M059J (cell line): ENCODE measurements around the gene TBC1D10A. TPM values are rescaled to one million over a fixed set of nuclear protein-coding genes. Genes with fewer than 3 reads are reported as not detected.
"Not testable (repeated sequence)": the region's sequence is repeated elsewhere in the genome, so short reads cannot be mapped to it uniquely, and the experiment has no call there.

ENCODE experiments used
- DNase-seq: peaks from one replicate; pipeline ENCODE4 v3.0.0-alpha.2; 2012; ENCODE audit warnings: low read depth
- total RNA-seq: library from RNA; depleted of rRNA; stranded (reverse); fragments of >200 nt; shearing (Covaris generic); gene quantifications from 2 replicates; pipeline ENCODE4 v1.2.3, GENCODE V29; 2014

The TBC1D10A gene
- total RNA-seq, 1 experiment from 2014 or later: 20.9 TPM

DNA sequence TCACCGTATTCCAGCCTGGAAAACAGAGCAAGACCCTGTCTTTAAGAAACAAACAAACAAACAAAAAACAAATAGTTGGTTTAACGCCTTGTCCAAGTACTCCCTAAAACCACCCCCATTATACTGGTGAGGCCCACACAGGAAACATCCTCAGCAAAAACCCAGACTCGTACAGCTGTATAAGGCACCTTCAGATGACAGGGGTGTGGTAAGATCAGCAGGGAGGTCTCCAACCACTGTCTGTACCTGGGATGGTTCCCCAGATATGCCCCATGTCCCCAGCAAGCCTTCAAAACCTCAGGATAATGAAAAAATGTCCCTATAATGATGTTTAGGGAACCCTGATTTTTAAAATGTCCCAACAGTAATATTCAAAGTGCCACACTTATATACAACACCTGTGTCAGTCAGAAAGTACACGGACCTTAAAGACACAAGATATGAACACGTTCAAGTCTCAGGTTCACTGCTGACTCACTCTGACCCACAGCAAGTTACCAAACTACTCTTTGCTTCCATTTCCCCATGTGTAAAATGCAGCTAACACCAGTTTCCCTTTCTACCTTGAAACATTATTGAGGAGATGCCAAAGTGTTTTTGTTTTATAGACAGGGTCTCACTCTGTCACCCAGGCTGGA, 20.6 kb upstream of the TBC1D10A start:
- no peak for DNase-seq

DNA sequence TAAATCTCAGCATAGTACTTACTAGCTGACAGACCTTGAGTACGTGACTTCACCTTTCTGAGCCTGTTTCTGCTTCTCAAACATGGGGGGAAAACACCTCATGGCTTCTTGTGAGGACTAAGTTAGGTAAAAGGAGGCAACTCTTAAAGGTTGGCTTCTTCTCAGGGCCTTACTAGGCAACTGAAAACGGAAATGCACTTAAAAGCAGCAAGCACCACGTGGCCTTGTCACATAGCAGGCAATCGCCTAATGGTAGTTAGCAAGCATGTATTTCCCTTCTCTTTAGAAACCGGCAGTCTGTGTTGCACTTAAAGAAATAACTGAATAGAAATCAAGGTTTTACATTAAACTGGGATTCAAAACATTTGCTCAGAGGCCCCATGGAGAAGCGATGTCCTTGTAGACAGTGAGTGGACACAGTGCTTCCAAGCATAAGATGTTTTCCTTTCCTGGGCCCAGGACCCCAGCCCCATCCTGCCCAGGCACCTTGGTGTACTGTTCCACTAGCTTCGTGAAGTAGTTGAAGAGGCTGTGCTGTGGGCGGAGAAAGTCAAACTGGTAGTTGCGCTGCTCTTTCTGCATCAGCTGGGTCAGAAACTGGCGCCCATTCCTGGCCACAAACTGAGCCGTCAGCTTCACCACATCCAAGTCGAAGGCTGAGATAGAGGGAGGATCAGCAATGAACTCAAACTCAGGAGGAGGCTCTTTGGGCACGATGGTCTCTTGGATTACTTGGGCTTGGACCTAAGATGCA, 17.9 kb upstream of the TBC1D10A start:
- DNase-seq: no peak

DNA sequence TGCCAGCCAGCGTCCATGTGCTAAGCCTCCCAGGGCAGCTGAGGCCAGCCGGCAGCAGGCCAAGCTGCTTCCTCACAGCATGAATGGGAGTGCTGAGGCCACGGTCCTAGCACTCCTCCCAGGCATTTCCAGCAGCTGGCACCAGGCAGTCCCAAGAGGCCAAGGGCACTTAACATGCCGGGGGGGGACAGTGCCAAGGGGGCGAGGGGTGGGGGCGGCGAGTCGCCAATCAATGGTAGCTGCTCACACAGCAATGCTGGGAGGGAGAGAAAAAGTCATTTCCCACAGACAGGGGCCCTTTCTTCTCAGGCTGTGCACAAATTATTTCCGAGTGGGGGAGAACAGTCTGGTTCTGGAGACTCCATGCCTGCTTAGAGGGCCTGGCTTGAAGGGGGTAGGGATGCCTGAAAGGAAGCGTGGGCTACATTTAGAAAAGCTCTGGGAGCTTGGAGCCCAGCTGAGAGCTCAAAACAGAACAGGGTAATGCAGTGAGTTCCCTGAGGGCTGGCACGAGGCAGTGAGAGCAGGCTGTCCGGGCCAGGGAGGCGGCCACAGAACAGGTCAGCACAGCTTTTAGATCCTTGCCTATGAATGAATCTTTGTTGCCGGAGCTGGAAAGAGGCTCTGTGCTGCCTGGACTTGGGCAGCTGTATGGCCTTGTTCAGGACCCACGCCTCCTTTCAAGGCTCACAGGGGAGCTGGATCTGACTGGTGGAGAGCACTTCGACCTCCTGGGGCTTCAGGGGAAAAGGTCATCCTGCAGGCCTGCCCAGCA, 14.4 kb upstream of the TBC1D10A start:
- DNase-seq: no peak

DNA sequence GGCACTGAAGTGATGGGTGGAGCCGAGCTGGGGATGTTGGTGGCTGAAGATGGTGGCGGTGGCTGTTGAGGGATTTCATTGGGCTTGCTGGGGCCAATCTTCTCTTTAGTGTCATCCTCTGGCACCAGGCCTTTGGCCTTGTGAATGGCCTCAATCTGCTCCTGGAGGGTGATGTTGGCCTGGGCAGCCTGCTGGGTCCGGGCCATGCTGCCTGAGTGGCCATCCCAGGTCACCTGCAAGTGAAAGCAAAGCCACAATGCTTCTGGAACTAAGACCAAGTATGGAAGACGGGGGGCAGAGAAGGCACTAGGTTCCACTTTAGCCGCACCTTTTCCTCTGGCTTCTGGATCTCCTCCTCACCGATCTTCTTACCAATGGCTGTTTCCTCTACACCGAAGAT, 12.1 kb upstream of the TBC1D10A start:
- DNase-seq: no peak

DNA sequence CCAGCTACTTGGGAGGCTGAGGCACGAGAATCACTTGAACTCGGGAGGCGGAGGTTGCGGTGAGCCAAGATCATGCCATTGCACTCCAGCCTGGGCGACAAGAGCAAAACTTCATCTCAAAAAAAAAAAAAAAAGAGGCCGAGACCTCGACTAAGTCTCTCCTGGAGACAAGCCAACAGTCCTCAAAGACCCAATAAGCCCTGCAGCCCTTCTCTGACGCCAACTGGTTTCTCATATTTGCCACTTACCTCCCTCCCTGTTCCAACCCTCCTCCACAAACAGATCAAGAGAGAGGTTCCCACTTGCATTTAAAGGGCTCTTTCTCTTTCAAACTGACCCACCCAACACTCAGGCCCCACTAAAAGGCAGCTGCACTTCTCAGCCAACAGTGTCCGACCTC, 11.6 kb upstream of the TBC1D10A start:
- DNase-seq: not testable (repeated sequence)

DNA sequence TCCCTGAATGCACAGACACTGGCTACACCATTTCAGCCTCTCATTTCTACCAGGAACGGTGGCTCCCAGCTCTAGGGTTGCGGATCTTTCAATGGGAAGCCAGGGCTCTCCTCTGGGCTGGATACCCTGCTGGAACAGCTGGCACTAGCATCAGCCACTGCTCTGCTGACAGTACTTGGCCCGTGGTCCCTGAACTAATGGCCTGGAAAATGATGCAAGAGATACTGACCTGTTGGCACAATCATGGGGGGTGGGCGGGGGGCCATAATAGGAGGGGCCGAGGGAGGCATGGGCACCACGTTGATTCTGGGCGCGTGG, 10.7 kb upstream of the TBC1D10A start:
- DNase-seq: no peak

DNA sequence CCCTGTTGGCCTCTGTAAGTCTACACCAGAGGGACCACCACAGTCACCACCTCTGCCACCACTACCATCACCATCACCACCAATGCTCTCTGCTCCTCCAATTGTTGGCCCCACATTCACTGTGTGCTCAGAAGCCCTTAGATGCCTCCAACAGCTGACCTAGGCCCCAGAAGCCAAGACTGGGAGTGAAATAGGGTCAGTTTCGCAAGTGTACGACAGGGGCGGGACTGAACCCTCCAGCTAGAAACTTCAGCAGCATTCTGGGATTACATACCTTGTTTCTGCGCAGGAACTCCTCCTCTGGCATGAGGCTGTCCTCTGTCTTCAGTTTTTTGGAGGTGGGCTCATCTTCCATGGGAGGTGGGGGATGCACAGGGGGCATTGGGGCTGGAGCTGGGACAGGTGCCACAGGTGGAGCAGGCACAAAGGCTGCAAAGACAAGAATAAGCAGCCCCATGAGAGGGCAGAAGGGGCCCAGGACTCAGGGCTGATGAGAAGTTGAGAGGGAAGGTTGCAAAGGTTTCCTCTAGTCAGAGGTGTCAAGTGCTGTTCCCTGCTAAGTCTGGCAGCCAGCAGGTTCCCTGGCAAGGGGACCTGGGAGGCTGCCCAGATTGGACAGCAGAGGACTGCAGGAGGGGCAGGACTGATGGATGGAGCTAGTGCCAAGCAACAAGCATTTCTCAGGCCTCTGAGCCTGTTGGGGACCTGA, 10.2 kb upstream of the TBC1D10A start:
- no peak for DNase-seq

DNA sequence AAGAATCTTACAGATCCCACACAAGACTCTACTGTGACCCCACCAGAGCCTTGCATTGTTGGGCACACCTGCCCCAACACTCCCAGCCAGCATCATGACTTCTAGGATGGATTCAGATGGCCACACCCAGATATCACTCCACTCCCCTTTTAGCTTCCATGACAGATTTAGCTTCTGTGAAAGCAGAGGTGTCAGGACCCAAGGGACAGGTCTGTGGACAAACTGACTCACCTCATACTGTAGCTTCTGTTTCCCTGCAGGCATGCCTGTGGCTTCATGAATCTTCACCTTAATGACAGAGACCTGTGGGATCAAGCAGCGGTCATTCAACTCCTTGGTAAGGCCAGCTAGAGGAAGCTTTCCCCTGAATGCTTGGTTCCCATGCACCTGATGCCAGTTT, 8.5 kb upstream of the TBC1D10A start:
- DNase-seq: no peak

DNA sequence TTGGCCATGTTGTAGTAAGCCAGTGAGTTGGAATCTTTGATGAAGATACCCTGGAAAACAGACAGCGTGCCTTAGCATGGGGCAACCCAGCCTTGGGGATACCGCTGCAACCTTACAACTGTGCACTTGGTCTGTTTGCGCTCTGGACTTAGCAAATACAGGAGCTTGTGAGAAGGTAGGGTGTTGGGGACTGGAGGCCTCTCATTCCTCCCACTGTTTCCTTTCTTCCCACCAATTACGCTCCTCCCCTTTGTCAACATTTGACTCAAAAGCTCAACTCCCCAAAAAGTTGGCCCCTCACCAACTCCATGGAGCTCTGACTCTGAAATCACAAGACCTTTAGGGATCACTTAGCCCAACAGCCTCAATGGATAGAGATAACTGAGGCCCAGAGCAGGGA, 7.9 kb upstream of the TBC1D10A start:
- DNase-seq: no peak

DNA sequence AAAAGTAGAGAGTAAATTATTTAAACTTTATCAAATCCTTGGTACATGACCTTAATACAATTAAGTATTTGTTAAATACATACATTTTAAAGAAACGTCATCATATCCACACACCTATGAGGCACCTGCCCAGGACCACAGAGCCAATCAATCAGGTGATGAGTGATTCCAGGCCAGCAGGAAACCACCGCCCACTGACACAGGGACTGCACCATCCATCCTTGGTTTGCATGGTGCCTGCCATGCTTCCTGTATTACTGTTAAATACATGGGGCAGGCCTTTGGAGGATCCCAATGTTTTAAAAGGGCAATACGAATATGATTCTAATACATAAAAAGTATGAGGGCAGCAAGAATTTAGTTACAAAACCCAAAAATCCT, 7.0 kb upstream of the TBC1D10A start:
- no peak for DNase-seq

DNA sequence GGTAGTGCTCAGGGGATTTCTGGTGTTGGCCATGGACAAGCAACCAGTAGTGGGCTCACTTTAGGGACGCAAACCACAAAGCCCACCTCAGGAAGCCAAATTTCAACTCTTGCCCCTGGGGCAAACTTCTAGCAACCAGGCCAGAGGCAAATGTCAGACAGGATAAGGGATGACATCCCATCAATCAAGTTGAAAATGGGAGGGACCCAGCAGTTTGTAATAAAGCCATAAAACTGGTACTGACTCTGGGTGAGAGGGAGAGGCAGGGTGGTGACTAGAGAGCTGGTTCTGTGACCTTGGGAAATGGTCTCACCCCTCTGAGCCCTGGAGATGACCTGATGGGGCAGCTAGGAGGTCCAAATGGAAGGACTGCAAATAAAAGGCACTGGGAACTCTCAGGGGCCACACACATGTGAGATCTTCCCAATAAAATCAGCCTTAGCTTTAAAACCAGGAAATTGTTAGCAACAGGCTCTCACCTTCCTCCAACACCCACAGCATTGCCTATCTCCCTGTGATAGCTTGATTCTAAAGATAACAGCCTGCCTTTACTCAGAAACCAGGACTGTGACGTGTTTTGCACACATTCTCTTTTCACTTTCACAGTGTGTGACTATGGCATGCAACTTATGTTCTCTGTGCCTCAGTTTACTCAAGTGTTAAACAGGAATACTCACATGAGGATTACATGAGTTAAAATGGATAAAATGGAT, 6.4 kb upstream of the TBC1D10A start:
- DNase-seq: no peak

DNA sequence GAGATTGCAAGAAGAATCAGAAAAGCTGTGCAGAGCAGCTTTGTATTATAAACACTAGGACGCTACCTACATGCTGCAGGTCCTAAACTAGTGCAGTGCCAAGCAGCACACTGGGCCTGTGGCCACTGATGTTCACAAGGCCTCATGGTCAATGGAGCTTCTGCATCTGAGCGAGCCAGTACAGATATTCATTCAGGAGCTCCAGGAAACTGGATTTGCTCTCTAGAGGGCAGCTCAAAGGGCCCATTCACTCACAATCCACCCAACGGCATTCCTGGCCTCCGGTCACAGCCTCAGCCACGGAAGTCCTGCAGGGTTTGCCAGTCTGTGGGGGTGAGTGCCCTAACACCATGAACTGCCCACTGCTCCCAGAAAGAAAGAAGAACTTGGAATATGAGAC, 5.8 kb upstream of the TBC1D10A start:
- no peak for DNase-seq

DNA sequence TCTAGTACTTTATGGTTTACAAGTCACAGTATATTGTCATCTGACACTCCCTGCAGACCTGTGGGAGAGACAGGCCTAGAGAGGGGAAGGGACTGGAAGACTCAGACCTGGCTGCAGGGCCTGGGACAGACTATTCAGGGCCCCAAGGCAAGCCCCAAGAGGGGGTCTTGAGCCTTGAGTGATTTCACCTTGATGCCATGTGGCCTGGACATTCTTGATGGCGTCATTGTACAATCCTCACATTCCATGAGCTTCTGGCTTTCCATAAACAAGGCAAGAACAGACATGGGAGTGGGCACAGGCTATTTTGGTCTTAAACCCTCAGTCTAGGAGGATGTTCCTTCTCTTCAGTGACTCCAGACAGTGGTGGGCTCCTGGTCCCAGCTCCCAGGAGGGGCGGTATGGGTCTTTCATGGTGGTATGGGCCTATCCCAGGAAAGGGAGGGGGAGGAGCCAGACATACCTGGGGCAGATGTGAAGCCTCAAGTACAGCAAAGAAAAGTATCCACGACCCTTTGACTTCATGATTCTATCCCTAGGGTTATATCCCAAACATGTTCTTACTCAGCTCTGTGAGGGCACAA, 1.8 kb upstream of the TBC1D10A start:
- DNase-seq: no peak

DNA sequence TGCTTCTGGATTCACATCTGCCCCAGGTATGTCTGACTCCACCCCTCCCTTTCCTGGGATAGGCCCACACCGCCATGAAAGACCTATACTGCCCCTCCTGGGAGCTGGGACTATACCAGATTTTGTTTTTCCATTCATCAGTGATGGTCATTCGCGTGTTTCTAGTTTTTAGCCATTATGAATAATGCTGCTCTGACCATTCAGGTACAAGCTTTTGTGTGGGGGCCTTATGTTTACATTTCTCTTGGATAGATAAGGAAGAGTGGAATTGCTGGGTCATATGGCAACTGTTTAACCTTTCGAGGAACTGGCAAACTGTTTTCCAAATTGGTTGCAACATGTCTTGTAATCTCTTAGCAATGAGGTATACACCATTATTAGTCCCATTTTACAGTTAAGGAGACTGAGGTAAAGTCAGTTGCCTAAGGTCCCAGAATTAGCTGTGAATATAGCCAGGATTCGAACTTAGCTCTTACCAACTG, 1.2 kb upstream of the TBC1D10A start:
- no peak for DNase-seq

DNA sequence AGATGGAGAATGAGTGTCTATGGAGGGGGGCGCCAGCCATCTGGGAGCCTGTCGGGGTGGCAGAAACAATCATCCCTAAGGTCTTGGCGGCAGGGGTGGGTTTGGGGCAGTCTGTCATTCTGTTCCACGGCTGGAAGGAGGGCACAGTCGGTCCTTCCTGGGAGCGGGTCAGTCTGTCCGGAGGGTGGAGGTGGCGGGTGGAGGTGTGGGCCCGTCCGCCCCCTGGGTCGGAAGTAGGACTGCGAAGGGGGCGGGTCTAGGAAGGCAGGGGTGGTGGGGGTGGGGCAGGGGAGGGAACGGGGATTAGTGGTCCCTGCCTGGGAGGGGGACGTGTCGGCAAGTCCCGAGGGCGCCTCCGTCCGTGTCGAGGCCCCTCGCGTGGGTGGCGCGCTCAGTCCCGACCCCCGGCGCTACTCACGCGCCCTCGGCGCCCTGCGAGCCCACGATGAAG, 461 bp downstream of the TBC1D10A start:
- DNase-seq: no peak

DNA sequence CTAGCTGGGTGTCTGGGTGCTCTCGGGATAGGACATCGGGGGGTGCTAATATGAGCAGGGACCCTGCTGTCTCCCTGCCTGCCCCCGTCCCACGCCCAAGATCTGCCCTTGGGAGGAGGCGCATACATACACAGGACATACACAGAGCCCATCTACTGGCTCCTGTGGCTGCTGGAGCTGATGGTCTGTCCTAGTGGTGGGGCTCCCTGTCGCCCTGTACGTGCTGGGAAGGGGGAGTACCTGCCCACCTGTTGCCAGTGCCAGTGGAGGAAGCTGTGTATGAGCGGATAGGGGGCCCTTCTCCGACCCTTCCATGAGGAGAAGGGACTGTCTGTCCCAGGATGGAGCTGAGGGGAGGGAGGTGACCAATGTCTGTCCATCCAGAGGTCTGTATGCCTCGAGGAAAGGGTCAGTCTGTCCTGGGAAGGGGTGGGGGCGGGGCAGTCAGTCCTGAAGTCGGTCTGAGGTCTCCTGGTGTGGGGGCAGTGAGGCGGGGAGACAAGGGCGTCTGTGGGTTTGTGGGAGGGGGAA, 952 bp downstream of the TBC1D10A start:
- no peak for DNase-seq

DNA sequence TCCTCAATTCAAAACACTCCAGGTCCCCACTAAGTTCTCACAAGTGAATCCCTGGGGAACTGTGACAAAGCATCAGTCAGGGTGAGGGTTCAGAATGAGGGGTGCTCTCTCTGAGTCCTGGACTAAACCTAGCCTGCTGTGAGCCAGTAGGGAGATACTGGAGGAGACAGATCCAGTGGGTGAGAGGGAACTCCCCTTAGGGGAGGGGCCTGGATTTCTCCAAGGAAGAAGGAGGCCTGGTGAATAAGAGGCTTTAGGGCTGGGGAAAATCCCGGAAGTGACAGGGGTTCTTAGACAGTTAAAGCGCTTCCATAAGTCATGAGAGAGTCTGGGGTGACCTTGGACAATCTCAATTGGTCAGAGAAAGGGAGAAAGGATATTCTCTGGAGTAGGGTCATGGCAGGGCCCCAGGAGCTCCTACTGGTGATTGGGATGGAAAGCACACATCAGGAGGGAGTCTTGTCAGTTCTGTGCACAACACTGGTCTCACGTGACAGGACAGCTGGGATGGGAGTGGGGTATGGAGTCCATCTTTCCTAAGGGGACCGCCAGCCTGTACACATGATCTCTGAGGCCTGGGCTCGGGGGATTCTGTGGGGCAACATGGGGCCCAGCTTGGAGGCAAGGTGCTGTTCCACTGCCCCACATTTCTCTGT, 1.5 kb downstream of the TBC1D10A start:
- peak; percentile 89 for DNase-seq

DNA sequence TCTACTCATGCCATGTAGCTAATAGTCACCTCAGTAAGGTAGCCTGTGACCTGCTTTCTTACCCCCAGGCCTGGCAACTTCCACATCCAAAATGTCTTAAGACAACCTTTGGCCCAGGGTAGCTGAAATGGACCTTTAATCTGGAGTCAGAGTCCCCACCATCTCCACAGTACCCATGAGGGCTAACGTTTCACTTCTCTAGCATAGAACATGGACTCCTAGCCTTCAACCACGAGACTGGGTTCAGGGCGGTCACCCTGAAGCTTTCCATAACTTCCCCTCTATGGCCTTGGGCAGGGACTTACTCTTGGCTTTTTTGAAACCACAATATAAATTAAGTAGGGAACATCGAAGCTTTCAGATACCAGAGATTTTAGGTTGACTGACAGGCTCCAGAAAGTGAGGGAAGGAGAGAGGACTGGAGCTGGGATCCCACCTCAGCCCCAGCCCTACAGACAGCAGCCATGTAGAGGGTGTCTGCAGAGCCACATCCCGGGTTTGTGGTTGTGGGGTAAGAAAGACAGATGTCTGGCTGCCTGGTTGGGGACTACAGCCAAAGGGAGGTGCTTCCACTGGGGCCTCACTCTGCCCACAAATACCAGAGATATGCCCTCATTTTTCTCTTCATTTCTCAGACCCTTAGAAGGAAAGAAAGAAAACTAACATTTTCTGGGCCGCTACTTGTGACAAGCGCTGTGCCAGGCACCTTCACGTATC, 2.6 kb downstream of the TBC1D10A start:
- no peak for DNase-seq

DNA sequence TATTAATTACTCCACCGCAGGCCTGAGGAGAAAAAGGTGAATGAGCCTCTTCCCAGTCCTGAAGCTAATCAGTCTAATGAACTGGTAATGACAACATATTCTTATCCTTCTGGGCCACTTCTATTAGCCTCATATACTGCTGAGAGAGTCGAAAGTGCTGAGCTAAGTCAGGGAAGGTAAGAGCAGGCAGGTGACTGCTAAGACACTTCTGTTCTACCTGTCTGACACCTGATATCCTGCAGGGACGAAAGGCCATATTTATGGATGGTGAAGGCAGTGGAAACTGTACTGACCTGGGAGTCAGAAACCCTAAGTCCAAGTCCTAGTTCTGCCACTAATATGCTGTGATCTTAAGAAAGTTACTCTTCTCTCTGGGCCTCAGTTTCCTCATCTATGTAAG, 3.5 kb downstream of the TBC1D10A start:
- DNase-seq: no peak

DNA sequence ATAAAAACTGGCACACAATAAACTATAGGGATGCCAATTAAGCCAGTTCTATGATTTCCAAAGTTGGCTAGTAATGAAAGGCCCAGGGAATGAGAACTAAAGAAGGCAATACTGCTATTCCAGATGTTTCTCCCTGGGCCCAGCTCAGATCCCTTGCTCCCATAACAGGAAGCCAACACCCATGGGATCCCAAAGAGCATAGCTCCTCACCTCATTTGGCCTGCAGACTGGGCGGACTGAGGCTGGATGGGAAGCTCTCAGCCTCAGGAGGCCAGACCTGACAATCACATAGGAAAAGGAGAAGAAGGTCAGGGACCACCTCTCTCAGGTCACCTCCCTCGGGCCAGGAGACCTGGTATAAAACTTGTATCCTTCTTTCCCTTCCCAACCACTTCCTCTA, 5.3 kb downstream of the TBC1D10A start:
- no peak for DNase-seq
